PC-3 (cell line): ENCODE measurements around the gene APBA2. TPM values are rescaled to one million over a fixed set of nuclear protein-coding genes. Genes with fewer than 3 reads are reported as not detected.
"Not testable (repeated sequence)": the region's sequence is repeated elsewhere in the genome, so short reads cannot be mapped to it uniquely, and the experiment has no call there.

Source experiments
- ATAC-seq: fragments of 200-7000 bp; cut with Tn5 transposase; 2 replicates; pipeline ENCODE4 v1.9.1; 2020; ENCODE audit warnings: mild to moderate bottlenecking, moderate library complexity
- BruUV-seq: library from RNA; stranded (reverse); fragments of 400-500 nt; replicated peaks from 2 replicates; lab custom pipeline; 2021; lab: Mats Ljungman, UMichigan
- CTCF ChIA-PET: fragments of 300-600 bp; sonication (Branson Sonifier 250); formaldehyde crosslinking; loops from one replicate; lab custom pipeline; 2022; ENCODE audit warnings: antibody characterized with exemption; lab: Charles Lee
- POLR2A ChIA-PET: fragments of 300-600 bp; sonication (Branson Sonifier 250); formaldehyde crosslinking; loops from one replicate; lab custom pipeline; 2022; ENCODE audit warnings: antibody characterized with exemption; ENCODE audit not compliant: unreplicated experiment; lab: Charles Lee
- DNase-seq: peaks from one replicate; pipeline ENCODE4 v3.0.0-alpha.2; 2015
- H2AFZ ChIP-seq: fragments of 300-600 bp; sonication (generic); 2 replicates; pipeline ENCODE4 v1.6.0; 2016; ENCODE audit warnings: antibody characterized with exemption, low read length
- H3F3A ChIP-seq: fragments of 300-600 bp; sonication (generic); one replicate; pipeline ENCODE4 v1.6.0; 2017; ENCODE audit warnings: antibody characterized with exemption, low read length, control low read depth, mild to moderate bottlenecking; ENCODE audit not compliant: unreplicated experiment
- H3K27ac ChIP-seq: fragments of 300-600 bp; sonication (generic); 2 replicates; pipeline ENCODE4 v1.5.1; 2016; ENCODE audit warnings: mild to moderate bottlenecking, low read length
- H3K27me3 ChIP-seq: fragments of 300-600 bp; sonication (generic); 2 replicates; pipeline ENCODE4 v1.6.1; 2016; ENCODE audit warnings: low read length, mixed read lengths
- H3K36me3 ChIP-seq: fragments of 300-600 bp; sonication (generic); 2 replicates; pipeline ENCODE4 v1.6.1; 2016; ENCODE audit warnings: low read depth, mixed run types, low read length, mixed read lengths
- H3K4me1 ChIP-seq: fragments of 300-600 bp; sonication (generic); 2 replicates; pipeline ENCODE4 v1.5.1; 2016; ENCODE audit warnings: low read length; ENCODE audit not compliant: insufficient read depth
- H3K4me2 ChIP-seq: fragments of 300-600 bp; sonication (generic); 2 replicates; pipeline ENCODE4 v1.6.0; 2016; ENCODE audit warnings: low read length
- H3K4me3 ChIP-seq: fragments of 300-600 bp; sonication (generic); 2 replicates; pipeline ENCODE4 v1.5.1; 2016; ENCODE audit warnings: mild to moderate bottlenecking, low read length, mixed read lengths
- H3K79me2 ChIP-seq: fragments of 300-600 bp; sonication (generic); 2 replicates; pipeline ENCODE4 v1.6.1; 2017; ENCODE audit warnings: low read length, mixed read lengths
- H3K9ac ChIP-seq: fragments of 300-600 bp; sonication (generic); 2 replicates; pipeline ENCODE4 v1.6.0; 2016; ENCODE audit warnings: mild to moderate bottlenecking, low read length
- H3K9me2 ChIP-seq: fragments of 300-600 bp; sonication (generic); replicated peaks from 2 replicates; pipeline ENCODE4 v1.6.1; 2016; ENCODE audit warnings: mixed run types, low read length, mixed read lengths
- H3K9me3 ChIP-seq: fragments of 300-600 bp; sonication (generic); 2 replicates; pipeline ENCODE4 v1.6.1; 2016; ENCODE audit warnings: low read length, mixed read lengths
- H4K20me1 ChIP-seq: fragments of 300-600 bp; sonication (generic); 2 replicates; pipeline ENCODE4 v1.6.1; 2016; ENCODE audit warnings: low read length, mixed read lengths
- CTCF ChIP-seq: fragments of 300-600 bp; sonication (generic); conservative IDR thresholded peaks from 2 replicates; pipeline ENCODE4 v1.5.1; 2017; ENCODE audit warnings: antibody characterized with exemption, low read depth, mild to moderate bottlenecking, low read length
- EZH2 ChIP-seq: fragments of 300-600 bp; sonication (generic); IDR thresholded peaks from one replicate; pipeline ENCODE4 v1.6.1; 2017; ENCODE audit warnings: antibody characterized with exemption, mild to moderate bottlenecking, low read length; ENCODE audit not compliant: unreplicated experiment
- EZH2phosphoT487 ChIP-seq: fragments of 300-600 bp; sonication (generic); IDR thresholded peaks from 2 replicates; pipeline ENCODE4 v1.6.1; 2018; ENCODE audit warnings: mild to moderate bottlenecking, antibody characterized with exemption, low read length, borderline replicate concordance
- intact Hi-C: fragments of 100-400 bp; cut with micrococcal nuclease; formaldehyde crosslinking; loops from 2 replicates; pipeline ENCODE4 v1.9.0; 2023
- total RNA-seq: library from RNA; depleted of rRNA; stranded (reverse); fragments of >200 nt; gene quantifications from 2 replicates; pipeline ENCODE4 v1.2.3, GENCODE V29; 2014; rRNA removed

The APBA2 gene
- total RNA-seq, 1 experiment from 2014 or later, result 61.7 TPM

- Histone ChIP-seq H3K79me2 (no peaks in the 10 kb centered on the region), H3K9me2 (no peaks in the 10 kb centered on the region), H2AFZ (no peak overlapping the region), H3F3A (no peaks in the 10 kb centered on the region), H3K27me3 (peaks cover 5% of the 10 kb centered on the region; the same call in 1 of the 2 replicates), H3K36me3 (no peaks in the 10 kb centered on the region), H3K9ac (no peak overlapping the region), H3K9me3 (no peaks in the 10 kb centered on the region), H3K4me3 (no peak overlapping the region), H3K4me2 (no peak overlapping the region), H4K20me1 (no peaks in the 10 kb centered on the region), H3K4me1 (peaks cover 17% of the 10 kb centered on the region), H3K27ac (no peak overlapping the region)
- BruUV-seq, result no TSS peak
- ATAC-seq (no peak), DNase-seq (no peak)
- intact Hi-C loops, result loop anchor here (2.0 kb wide), 1 partner anchor 23 kb away; no protein-coding TSS in a partner anchor
- TF ChIP-seq CTCF, result no peak
- no peak for TF ChIP-seq EZH2
- no peak for TF ChIP-seq EZH2phosphoT487
- ChIA-PET POLR2A (no interaction called here), CTCF (no interaction called here)
Observed at GRCh38 chr15:29159771-29160455, 274.1 kb downstream of the APBA2 start.

- Histone ChIP-seq H3K79me2 (no peaks in the 10 kb centered on the region), H3K27me3 (peaks cover 22% of the 10 kb centered on the region), H3K9me3 (no peaks in the 10 kb centered on the region), H3K4me2 (no peak overlapping the region), H3K27ac (no peak overlapping the region), H3K9me2 (no peaks in the 10 kb centered on the region), H3K9ac (no peak overlapping the region), H3F3A (no peaks in the 10 kb centered on the region), H3K4me1 (peaks cover 15% of the 10 kb centered on the region), H3K4me3 (no peak overlapping the region), H3K36me3 (no peaks in the 10 kb centered on the region), H2AFZ (no peak overlapping the region), H4K20me1 (no peaks in the 10 kb centered on the region)
- intact Hi-C loops, result no loop called here
- no TSS peak for BruUV-seq
- no peak for DNase-seq
- TF ChIP-seq EZH2phosphoT487 (no peak), EZH2 (no peak), CTCF (no peak)
- POLR2A ChIA-PET, result no interaction called here
- ATAC-seq, result no peak
- CTCF ChIA-PET, result interaction anchor here (0.6 kb wide), 1 partner anchor 15 kb away, joined by 3 read pairs; no protein-coding TSS in a partner anchor
Observed at GRCh38 chr15:29162411-29162810, 276.6 kb downstream of the APBA2 start.

GRCh38 chr15:29167122-29167521, 281.3 kb downstream of the APBA2 start:
- H3K27ac ChIP-seq, H3K9me2 ChIP-seq, H3K4me2 ChIP-seq, ATAC-seq, CTCF ChIA-PET, POLR2A ChIA-PET, H3F3A ChIP-seq, H3K36me3 ChIP-seq, intact Hi-C loops, H4K20me1 ChIP-seq, H3K9me3 ChIP-seq, H3K4me3 ChIP-seq, DNase-seq, H3K79me2 ChIP-seq, H2AFZ ChIP-seq, BruUV-seq, H3K4me1 ChIP-seq, H3K9ac ChIP-seq: not testable (repeated sequence)
- peaks cover 56% of the 10 kb centered on the region for H3K27me3 ChIP-seq

Other genes with a start within 250 kb of the APBA2 start
- 0.51 TPM in 1 of 2 replicates, not detected in the other for gene GOLGA8M, start 173.6 kb upstream of the APBA2 start, total RNA-seq
- not detected in 2 replicates for gene GOLGA6L7, start 37.3 kb upstream of the APBA2 start, total RNA-seq